KOPT-K1 (cell line): ENCODE measurements around the gene CTBP1.
A peak's percentile ranks its signal among the peaks of the same experiment; 100 is the strongest.

Experiments used
- H3K27ac ChIP-seq: fragments of 200-600 bp; sonication (generic); 2 replicates; pipeline ENCODE4 v1.5.1; 2016; ENCODE audit warnings: antibody characterized with exemption, mild to moderate bottlenecking, low read depth, low read length; ENCODE audit not compliant: poor library complexity, severe bottlenecking
- H3K36me3 ChIP-seq: fragments of 200-600 bp; sonication (generic); 2 replicates; pipeline ENCODE4 v1.5.1; 2017; ENCODE audit warnings: antibody characterized with exemption, mild to moderate bottlenecking, low read length, moderate library complexity; ENCODE audit not compliant: insufficient read depth
- H3K9me3 ChIP-seq: fragments of 200-600 bp; sonication (generic); 2 replicates; pipeline ENCODE4 v1.5.1; 2017; ENCODE audit warnings: antibody characterized with exemption, low read length, mild to moderate bottlenecking; ENCODE audit not compliant: insufficient read depth, poor library complexity, severe bottlenecking

CTBP1 gene

GRCh38 chr4:1172228-1172851, 76.6 kb downstream of the CTBP1 start, which contains the start of gene SPON2:
TSS of gene SPON2 (minus strand) at chr4:1172583.
- Histone ChIP-seq H3K9me3 (no peaks in the 10 kb centered on the region), H3K36me3 (no peaks in the 10 kb centered on the region), H3K27ac (no peak within 1 kb of the TSS)

- Histone ChIP-seq H3K27ac (no peak overlapping the region), H3K9me3 (no peaks in the 10 kb centered on the region), H3K36me3 (no peaks in the 10 kb centered on the region)
These were observed 77.4 kb downstream of the CTBP1 start for GRCh38 chr4:1171311-1172227.

GRCh38 chr4:1170976-1171310, 78.0 kb downstream of the CTBP1 start:
- H3K36me3 ChIP-seq = no peaks in the 10 kb centered on the region
- H3K9me3 ChIP-seq = no peaks in the 10 kb centered on the region
- no peak overlapping the region for H3K27ac ChIP-seq

GRCh38 chr4:1170156-1170975, 78.6 kb downstream of the CTBP1 start:
- H3K27ac ChIP-seq = no peak overlapping the region
- H3K9me3 ChIP-seq = no peaks in the 10 kb centered on the region
- H3K36me3 ChIP-seq = no peaks in the 10 kb centered on the region

GRCh38 chr4:1169691-1170096, 79.2 kb downstream of the CTBP1 start:
- H3K27ac ChIP-seq = no peak overlapping the region
- H3K36me3 ChIP-seq = no peaks in the 10 kb centered on the region
- H3K9me3 ChIP-seq = no peaks in the 10 kb centered on the region

GRCh38 chr4:1169171-1169671, 79.7 kb downstream of the CTBP1 start:
- no peaks in the 10 kb centered on the region for H3K36me3 ChIP-seq
- peaks cover 2% of the 10 kb centered on the region for H3K9me3 ChIP-seq
- H3K27ac ChIP-seq = no peak overlapping the region

- no peaks in the 10 kb centered on the region for H3K36me3 ChIP-seq
- H3K27ac ChIP-seq = peak overlapping the region; percentile 88
- H3K9me3 ChIP-seq = peaks cover 3% of the 10 kb centered on the region
These were observed 80.5 kb downstream of the CTBP1 start for GRCh38 chr4:1168191-1169101.

GRCh38 chr4:1167244-1167949, 81.5 kb downstream of the CTBP1 start:
- H3K27ac ChIP-seq = peak overlapping the region; percentile 88
- no peaks in the 10 kb centered on the region for H3K36me3 ChIP-seq
- peaks cover 3% of the 10 kb centered on the region for H3K9me3 ChIP-seq

- H3K9me3 ChIP-seq = peaks cover 3% of the 10 kb centered on the region
- H3K36me3 ChIP-seq = no peaks in the 10 kb centered on the region
- H3K27ac ChIP-seq = peak overlapping the region; percentile 88
These were observed 82.3 kb downstream of the CTBP1 start for GRCh38 chr4:1166509-1167243.

- Histone ChIP-seq H3K9me3 (peaks cover 3% of the 10 kb centered on the region), H3K36me3 (no peaks in the 10 kb centered on the region), H3K27ac (no peak overlapping the region)
These were observed 83.9 kb downstream of the CTBP1 start for GRCh38 chr4:1164956-1165545.

GRCh38 chr4:1164444-1164843, 84.5 kb downstream of the CTBP1 start:
- Histone ChIP-seq H3K9me3 (peaks cover 3% of the 10 kb centered on the region), H3K36me3 (no peaks in the 10 kb centered on the region), H3K27ac (no peak overlapping the region)

- no peaks in the 10 kb centered on the region for H3K36me3 ChIP-seq
- H3K9me3 ChIP-seq = peaks cover 4% of the 10 kb centered on the region
- H3K27ac ChIP-seq = no peak overlapping the region
These were observed 84.9 kb downstream of the CTBP1 start for GRCh38 chr4:1164040-1164439.
